Measurements from ENCODE around the gene PKM. TPM values are rescaled to one million over a fixed set of nuclear protein-coding genes. Genes with fewer than 3 reads are reported as not detected.

The PKM gene
- total RNA-seq, 1 experiment from 2014 or later, result 828 TPM

GRCh38 chr15:72207558-72208085 lies 23.4 kb downstream of the PKM start:
- H3K4me3 Mint-ChIP-seq (ENCODE audit: unreplicated experiment), result no peak overlapping the region
- H3K4me1 Mint-ChIP-seq (ENCODE audit: insufficient read depth, unreplicated experiment), result peaks cover 21% of the 10 kb centered on the region
- intact Hi-C loops (cut with micrococcal nuclease), result no loop called here
- DNase-seq (ENCODE audit: unreplicated experiment), result no peak
- no peaks in the 10 kb centered on the region for H3K9me3 Mint-ChIP-seq (ENCODE audit: unreplicated experiment)
- no peaks in the 10 kb centered on the region for H3K27me3 Mint-ChIP-seq (ENCODE audit: insufficient read depth, unreplicated experiment)
- POLR2A ChIA-PET, result interaction anchor here (0.7 to 9.7 kb wide), 5 partner anchors 9 to 266 kb away, joined by 3 to 76 read pairs (median 3); partner anchors contain the start of gene PKM
- no peak overlapping the region for H3K27ac Mint-ChIP-seq (ENCODE audit: low read depth, unreplicated experiment)
- H3K36me3 Mint-ChIP-seq (ENCODE audit: insufficient read depth, unreplicated experiment), result peaks cover 100% of the 10 kb centered on the region
- TF ChIP-seq CTCF (IDR thresholded peaks at IDR 0.05; ENCODE audit: unreplicated experiment), result no peak
- CTCF ChIA-PET, result interaction anchor here (1.3 kb wide), 1 partner anchor 19 kb away, joined by 3 read pairs; no protein-coding TSS in a partner anchor
- no TSS peak for BruUV-seq (replicated peaks)

- Mint-ChIP-seq H3K9me3 (ENCODE audit: unreplicated experiment) (no peaks in the 10 kb centered on the region), H3K36me3 (ENCODE audit: insufficient read depth, unreplicated experiment) (peaks cover 100% of the 10 kb centered on the region), H3K27me3 (ENCODE audit: insufficient read depth, unreplicated experiment) (no peaks in the 10 kb centered on the region), H3K27ac (ENCODE audit: low read depth, unreplicated experiment) (no peak overlapping the region), H3K4me1 (ENCODE audit: insufficient read depth, unreplicated experiment) (peaks cover 23% of the 10 kb centered on the region), H3K4me3 (ENCODE audit: unreplicated experiment) (no peak overlapping the region)
- no peak for DNase-seq (ENCODE audit: unreplicated experiment)
- TF ChIP-seq CTCF (IDR thresholded peaks at IDR 0.05; ENCODE audit: unreplicated experiment), result no peak
- no TSS peak for BruUV-seq (replicated peaks)
- intact Hi-C loops (cut with micrococcal nuclease), result no loop called here
- ChIA-PET POLR2A (interaction anchor here (0.6 to 9.7 kb wide), 4 partner anchors 16 to 615 kb away, joined by 5 to 76 read pairs (median 8); partner anchors contain the start of genes HEXA and PKM), CTCF (no interaction called here)
Observed at GRCh38 chr15:72206677-72207000, 24.4 kb downstream of the PKM start.

GRCh38 chr15:72205896-72206676 lies 24.9 kb downstream of the PKM start:
- H3K27ac Mint-ChIP-seq (ENCODE audit: low read depth, unreplicated experiment), result no peak overlapping the region
- H3K27me3 Mint-ChIP-seq (ENCODE audit: insufficient read depth, unreplicated experiment), result no peaks in the 10 kb centered on the region
- TF ChIP-seq CTCF (IDR thresholded peaks at IDR 0.05; ENCODE audit: unreplicated experiment), result no peak
- DNase-seq (ENCODE audit: unreplicated experiment), result no peak
- H3K36me3 Mint-ChIP-seq (ENCODE audit: insufficient read depth, unreplicated experiment), result peaks cover 100% of the 10 kb centered on the region
- BruUV-seq (replicated peaks), result no TSS peak
- no peaks in the 10 kb centered on the region for H3K9me3 Mint-ChIP-seq (ENCODE audit: unreplicated experiment)
- no peak overlapping the region for H3K4me3 Mint-ChIP-seq (ENCODE audit: unreplicated experiment)
- POLR2A ChIA-PET, result interaction anchor here (0.6 to 9.7 kb wide), 8 partner anchors 10 to 615 kb away, joined by 3 to 76 read pairs (median 4); partner anchors contain the start of genes HEXA and PKM
- intact Hi-C loops (cut with micrococcal nuclease), result no loop called here
- peaks cover 23% of the 10 kb centered on the region for H3K4me1 Mint-ChIP-seq (ENCODE audit: insufficient read depth, unreplicated experiment)
- CTCF ChIA-PET, result no interaction called here

GRCh38 chr15:72205273-72205672 lies 25.7 kb downstream of the PKM start:
- Mint-ChIP-seq H3K36me3 (ENCODE audit: insufficient read depth, unreplicated experiment) (peaks cover 100% of the 10 kb centered on the region), H3K27ac (ENCODE audit: low read depth, unreplicated experiment) (peak overlapping the region; percentile 64), H3K27me3 (ENCODE audit: insufficient read depth, unreplicated experiment) (no peaks in the 10 kb centered on the region), H3K4me3 (ENCODE audit: unreplicated experiment) (no peak overlapping the region), H3K4me1 (ENCODE audit: insufficient read depth, unreplicated experiment) (peaks cover 23% of the 10 kb centered on the region), H3K9me3 (ENCODE audit: unreplicated experiment) (no peaks in the 10 kb centered on the region)
- POLR2A ChIA-PET, result interaction anchor here (0.7 to 9.7 kb wide), 5 partner anchors 11 to 272 kb away, joined by 3 to 76 read pairs (median 3); partner anchors contain the start of gene PKM
- TSS peak; percentile 5 for BruUV-seq (replicated peaks)
- no peak for DNase-seq (ENCODE audit: unreplicated experiment)
- CTCF ChIA-PET, result interaction anchor here (0.6 kb wide), 1 partner anchor 12 kb away, joined by 4 read pairs; no protein-coding TSS in a partner anchor
- intact Hi-C loops (cut with micrococcal nuclease), result no loop called here
- no peak for TF ChIP-seq CTCF (IDR thresholded peaks at IDR 0.05; ENCODE audit: unreplicated experiment)

All from MCF 10A (cell line).